T-cell (primary cell): ENCODE data around the gene NPB. TPM values are rescaled to one million over a fixed set of nuclear protein-coding genes. Genes with fewer than 3 reads are reported as not detected.

Experiments
- ATAC-seq, 4 experiments: fragments of 200-7000 bp in 3 of 4; fragments of 150-1000 bp in 1 of 4; cut with Tn5 transposase; replicated peaks in 1 of 4; 1 replicate in 3 of 4; 2 replicates in 1 of 4; pipeline ENCODE4 v1.10.0; 2021; ENCODE audit warnings: moderate library complexity in 3 of 4, mild to moderate bottlenecking in 2 of 4, moderate number of reproducible peaks in 1 of 4
- CTCF ChIA-PET, 2 donors: fragments of 300-600 bp; sonication (Branson Sonifier 250); formaldehyde crosslinking; loops; one replicate each; lab custom pipeline; 2022; ENCODE audit warnings: antibody characterized with exemption in 2 of 2; lab: Charles Lee
- POLR2A ChIA-PET, 2 donors: fragments of 300-600 bp; sonication (Branson Sonifier 250); formaldehyde crosslinking; loops; one replicate each; lab custom pipeline; 2022; ENCODE audit warnings: antibody characterized with exemption in 2 of 2; lab: Charles Lee
- DNase-seq, 35 experiments: peaks; one replicate each; pipeline versions ENCODE4 v3.0.0 to v3.0.0-alpha.2; 2013 to 2023
- H3K27ac ChIP-seq: one replicate; pipeline ENCODE4 v1.5.1; 2013; ENCODE audit warnings: low read length
- H3K27me3 ChIP-seq, 2 experiments: replicated peaks in 1 of 2; 1 replicate in 1 of 2; 2 replicates in 1 of 2; pipeline versions ENCODE4 v1.6.1 to v1.7.0; 2013; ENCODE audit warnings: low read length in 1 of 2, mixed read lengths in 1 of 2; ENCODE audit not compliant: control insufficient read depth in 2 of 2, insufficient read depth in 2 of 2; ENCODE audit errors: extremely low read depth in 1 of 2
- H3K36me3 ChIP-seq, 2 donors: 1 replicate in 1 of 2; 2 replicates in 1 of 2; pipeline versions ENCODE4 v1.6.1 to v1.7.0; 2013; ENCODE audit warnings: low read length in 1 of 2; ENCODE audit not compliant: control insufficient read depth in 2 of 2, insufficient read depth in 1 of 2; ENCODE audit errors: extremely low read depth in 1 of 2
- H3K4me1 ChIP-seq, 2 experiments: 1 replicate in 1 of 2; 2 replicates in 1 of 2; pipeline versions ENCODE4 v1.6.1 to v1.7.0; 2013; ENCODE audit warnings: low read length in 2 of 2, mixed read lengths in 1 of 2; ENCODE audit not compliant: insufficient read depth in 2 of 2, control insufficient read depth in 1 of 2; ENCODE audit errors: extremely low read depth in 1 of 2
- H3K4me3 ChIP-seq, 2 donors: 1 replicate in 1 of 2; 2 replicates in 1 of 2; pipeline versions ENCODE4 v1.5.1 to v1.7.0; 2013; ENCODE audit warnings: mild to moderate bottlenecking in 2 of 2, low read length in 1 of 2, moderate library complexity in 1 of 2; ENCODE audit not compliant: control insufficient read depth in 1 of 2; ENCODE audit errors: extremely low read depth in 1 of 2
- H3K9me3 ChIP-seq: 2 replicates; pipeline ENCODE4 v1.7.0; 2013
- H3K27ac Mint-ChIP-seq, 2 donors: one replicate each; pipeline ENCODE4 v1.8.0; 2020 to 2021; ENCODE audit warnings: mild to moderate bottlenecking in 2 of 2, mixed read lengths in 2 of 2
- H3K27me3 Mint-ChIP-seq, 2 donors: one replicate each; pipeline ENCODE4 v1.8.0; 2021 to 2022; ENCODE audit warnings: mixed read lengths in 2 of 2
- H3K36me3 Mint-ChIP-seq: one replicate; pipeline ENCODE4 v1.8.0; 2021; ENCODE audit warnings: mixed read lengths
- H3K4me1 Mint-ChIP-seq, 3 donors: one replicate each; pipeline ENCODE4 v1.8.0; 2020 to 2022; ENCODE audit warnings: mixed read lengths in 3 of 3, mild to moderate bottlenecking in 1 of 3
- H3K4me3 Mint-ChIP-seq, 3 donors: one replicate each; pipeline ENCODE4 v1.8.0; 2020 to 2022; ENCODE audit warnings: mild to moderate bottlenecking in 3 of 3, mixed read lengths in 3 of 3, moderate library complexity in 3 of 3
- H3K9me3 Mint-ChIP-seq, 3 donors: one replicate each; pipeline ENCODE4 v1.8.0; 2020 to 2022; ENCODE audit warnings: mixed read lengths in 3 of 3
- WGBS: methylation state at CpG from one replicate; pipeline ENCODE4 v1.1.5; 2013; ENCODE audit warnings: missing lambda C conversion rate; ENCODE audit not compliant: insufficient coverage; 5-methylcytosine and 5-hydroxymethylcytosine counted together
- total RNA-seq, 35 experiments: library from RNA in 6 of 35; stranded (reverse) in 6 of 35; fragments of 120-200 nt in 1 of 35; gene quantifications; one replicate each; pipeline versions ENCODE4 v1.2.1 to v1.2.4 and lab custom pipeline; 2013 to 2026

The NPB gene
- total RNA-seq, 5 donors from 2014 or later (not counting 1 experiment from before 2014, with no cell fraction given) = 0.16 to 0.51 (median 0.41) TPM

- no peak overlapping the region for H3K27ac Mint-ChIP-seq
- ChIA-PET CTCF (no interaction called here), POLR2A (no interaction called here)
- no peak overlapping the region for H3K4me3 ChIP-seq
- H3K27ac ChIP-seq = no peak overlapping the region
- peaks cover 0 to 18% of the 10 kb centered on the region in 2 experiments for H3K4me1 ChIP-seq
- ATAC-seq = no peak
- WGBS = 98% methylated on average over 19 of the region's 22 CpGs
- H3K9me3 Mint-ChIP-seq = no peaks in the 10 kb centered on the region
- peaks cover 6 to 8% (median 6%) of the 10 kb centered on the region in 3 donors for H3K4me1 Mint-ChIP-seq
- H3K36me3 ChIP-seq = peaks cover 9 to 37% of the 10 kb centered on the region in 2 donors
- no peaks in the 10 kb centered on the region for H3K9me3 ChIP-seq
- peaks cover 8 to 14% of the 10 kb centered on the region in 2 donors for H3K27me3 Mint-ChIP-seq
- H3K4me3 Mint-ChIP-seq = no peak overlapping the region
- H3K27me3 ChIP-seq = peaks cover 0 to 23% of the 10 kb centered on the region in 2 experiments
- DNase-seq = no peak
- peaks cover 26% of the 10 kb centered on the region for H3K36me3 Mint-ChIP-seq
These were observed 2.4 kb upstream of the NPB start for GRCh38 chr17:81899514-81900166.

DNA sequence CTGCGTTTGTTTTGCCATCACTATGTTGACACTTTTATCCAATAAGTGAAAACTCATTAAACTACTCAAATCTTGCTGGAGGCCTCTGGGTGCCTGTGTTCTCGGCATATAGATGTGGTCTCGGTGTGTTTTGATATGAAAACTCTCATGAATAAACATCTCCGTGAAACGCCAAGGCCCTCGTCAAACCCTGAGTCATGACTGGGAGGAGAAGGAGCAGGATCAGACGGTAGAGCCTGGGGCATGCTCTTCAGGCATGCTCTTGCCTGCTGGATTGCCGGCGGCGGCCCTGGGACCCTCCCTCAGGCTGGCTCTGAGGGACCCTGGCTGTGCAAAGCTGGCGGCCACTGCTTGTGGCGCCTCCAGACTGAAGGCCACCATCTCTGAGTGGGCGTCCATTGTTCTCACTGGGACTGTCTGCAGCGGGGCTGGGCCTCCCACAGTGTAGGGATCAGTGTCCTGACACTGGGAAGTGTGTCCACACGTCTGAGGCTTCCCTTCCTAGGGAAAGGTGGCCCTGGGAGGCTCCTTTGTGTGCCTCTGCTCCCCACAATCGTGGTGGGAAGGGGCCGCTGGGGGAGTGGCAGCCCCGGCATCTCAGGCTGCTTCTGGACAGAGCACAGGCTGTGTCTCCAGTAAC lies 1.7 kb upstream of the NPB start:
- Mint-ChIP-seq H3K4me3 (peak overlapping the region in 1 of 3 donors; percentile 57), H3K27me3 (peaks cover 8 to 14% of the 10 kb centered on the region in 2 donors), H3K27ac (no peak overlapping the region), H3K36me3 (peaks cover 24% of the 10 kb centered on the region), H3K9me3 (no peaks in the 10 kb centered on the region), H3K4me1 (peaks cover 6 to 8% (median 6%) of the 10 kb centered on the region in 3 donors)
- H3K27ac ChIP-seq = no peak overlapping the region
- CTCF ChIA-PET = no interaction called here
- H3K36me3 ChIP-seq = peaks cover 10 to 40% of the 10 kb centered on the region in 2 donors
- DNase-seq (no peak), ATAC-seq (no peak)
- WGBS = 88% methylated on average over 14 of the region's 18 CpGs
- no peaks in the 10 kb centered on the region for H3K9me3 ChIP-seq
- H3K27me3 ChIP-seq = peaks cover 0 to 23% of the 10 kb centered on the region in 2 experiments
- H3K4me3 ChIP-seq = no peak overlapping the region
- H3K4me1 ChIP-seq = peaks cover 0 to 18% of the 10 kb centered on the region in 2 experiments
- POLR2A ChIA-PET = no interaction called here

DNA sequence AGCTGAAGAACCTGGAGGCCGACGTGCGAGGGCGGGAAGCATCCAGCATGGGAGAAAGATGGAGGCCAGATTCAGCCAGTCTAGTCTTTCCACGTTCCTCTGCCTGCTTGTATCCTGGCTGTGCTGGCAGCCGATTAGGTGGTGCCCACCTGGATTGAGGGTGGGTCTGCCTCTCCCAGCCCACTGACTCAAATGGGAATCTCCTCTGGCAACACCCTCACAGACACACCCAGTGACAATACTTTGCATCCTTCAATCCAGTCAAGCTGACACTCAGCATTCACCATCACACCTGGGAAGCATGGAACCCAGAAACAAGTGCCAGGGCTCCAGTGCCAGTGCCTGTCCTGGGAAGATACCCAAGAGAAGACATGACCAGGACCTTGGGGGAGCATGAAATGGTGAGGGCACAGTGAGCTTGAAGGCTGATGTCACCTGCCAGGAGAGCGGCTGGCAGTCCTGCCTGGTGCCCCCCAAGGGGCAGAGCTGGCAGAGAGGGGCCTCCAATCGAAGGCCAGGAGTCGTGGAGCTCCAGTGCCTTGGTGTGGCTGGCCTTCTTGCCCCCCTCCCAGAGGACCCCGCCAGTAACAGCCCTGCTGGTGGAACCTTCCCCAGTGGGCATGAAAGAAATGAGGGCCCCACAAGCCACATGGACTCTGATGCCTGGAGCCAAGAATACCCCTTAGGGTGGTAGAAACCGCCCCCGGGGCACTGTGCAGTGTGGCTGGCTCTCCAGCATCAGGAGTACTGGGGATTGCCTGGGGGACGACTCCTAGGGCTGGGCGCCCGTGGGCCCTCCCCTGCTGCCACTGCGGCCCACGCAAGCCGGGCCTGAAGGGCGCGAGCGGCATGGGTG lies 643 bp upstream of the NPB start:
- WGBS = 34% methylated on average over 13 of the region's 21 CpGs

DNA sequence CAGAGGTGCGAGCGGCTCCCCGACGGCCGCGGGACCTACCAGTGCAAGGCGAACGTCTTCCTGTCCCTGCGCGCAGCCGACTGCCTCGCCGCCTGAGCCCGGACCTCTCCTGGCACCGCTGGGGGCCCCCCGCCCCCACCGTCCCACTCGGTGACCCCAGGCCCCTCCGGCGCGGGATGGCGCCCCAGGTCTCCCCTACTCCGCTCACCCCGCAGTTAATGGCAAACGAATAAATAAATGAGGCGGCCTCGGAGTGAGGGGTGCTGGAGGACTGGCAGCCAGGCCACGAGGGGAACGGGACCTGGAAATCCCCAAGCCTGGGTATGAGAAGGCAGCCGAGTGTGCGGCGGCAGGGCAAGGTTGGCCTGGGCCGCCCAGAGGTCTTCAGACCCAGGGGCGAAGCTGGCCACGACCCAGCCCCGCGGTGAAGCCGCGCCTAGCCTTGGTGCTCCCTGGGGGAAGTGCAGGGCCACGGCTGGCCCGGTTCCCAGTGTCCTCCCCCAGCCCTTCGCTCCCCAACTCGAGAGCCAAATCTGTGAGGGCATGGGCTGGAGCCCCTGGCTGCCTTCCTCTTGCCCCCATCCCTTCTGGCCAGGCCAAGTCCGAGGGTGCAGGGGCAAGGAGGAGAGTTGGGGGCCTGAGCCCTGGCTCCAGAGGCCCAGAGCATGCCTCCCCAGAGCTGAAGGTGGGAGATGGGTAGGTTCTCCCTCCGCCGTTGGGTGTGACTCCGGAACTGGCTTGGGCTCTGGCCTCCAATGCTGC lies 796 bp downstream of the NPB start:
- ChIA-PET POLR2A (interaction anchor here in 1 of 2 donors (0.5 kb wide), 1 partner anchor 515 kb away, joined by 4 read pairs; no protein-coding TSS in a partner anchor), CTCF (no interaction called here)
- peaks cover 0 to 18% of the 10 kb centered on the region in 2 experiments for H3K4me1 ChIP-seq
- no peak overlapping the region for H3K27ac ChIP-seq
- Mint-ChIP-seq H3K36me3 (peaks cover 18% of the 10 kb centered on the region), H3K4me3 (peak overlapping the region in 1 of 3 donors; percentile 22), H3K27ac (no peak overlapping the region), H3K9me3 (no peaks in the 10 kb centered on the region), H3K4me1 (peaks cover 6 to 8% (median 6%) of the 10 kb centered on the region in 3 donors), H3K27me3 (peaks cover 8 to 14% of the 10 kb centered on the region in 2 donors)
- no peaks in the 10 kb centered on the region for H3K9me3 ChIP-seq
- no peak overlapping the region for H3K4me3 ChIP-seq
- H3K27me3 ChIP-seq = peaks cover 0 to 23% of the 10 kb centered on the region in 2 experiments
- H3K36me3 ChIP-seq = peaks cover 24 to 48% of the 10 kb centered on the region in 2 donors
- DNase-seq (no peak), ATAC-seq (peak; percentile 44 to 47 (median 46))
- WGBS = 44% methylated on average over 43 of the region's 47 CpGs

More for the DNA sequence above, 643 bp upstream of the NPB start:
- H3K36me3 Mint-ChIP-seq = peaks cover 20% of the 10 kb centered on the region
- Histone ChIP-seq H3K36me3 (peaks cover 17 to 39% of the 10 kb centered on the region in 2 donors), H3K4me1 (peaks cover 0 to 18% of the 10 kb centered on the region in 2 experiments), H3K4me3 (peak overlapping the region in 1 of 2 donors; percentile 3), H3K27me3 (peaks cover 0 to 23% of the 10 kb centered on the region in 2 experiments), H3K9me3 (no peaks in the 10 kb centered on the region), H3K27ac (no peak overlapping the region)
- peak overlapping the region; percentile 7 to 57 (median 9) for H3K4me3 Mint-ChIP-seq
- ChIA-PET CTCF (no interaction called here), POLR2A (no interaction called here)
- H3K4me1 Mint-ChIP-seq = peaks cover 6 to 8% (median 6%) of the 10 kb centered on the region in 3 donors
- peaks cover 8 to 14% of the 10 kb centered on the region in 2 donors for H3K27me3 Mint-ChIP-seq
- no peak overlapping the region for H3K27ac Mint-ChIP-seq
- DNase-seq (no peak), ATAC-seq (peak in 3 of 4 experiments; percentile 4 to 32 (median 4))
- H3K9me3 Mint-ChIP-seq = no peaks in the 10 kb centered on the region

GRCh38 chr17:81903415-81903831 lies 1.4 kb downstream of the NPB start:
- H3K4me3 ChIP-seq = no peak overlapping the region
- H3K9me3 ChIP-seq = no peaks in the 10 kb centered on the region
- no peaks in the 10 kb centered on the region for H3K9me3 Mint-ChIP-seq
- H3K4me1 ChIP-seq = peaks cover 0 to 18% of the 10 kb centered on the region in 2 experiments
- peaks cover 8 to 14% of the 10 kb centered on the region in 2 donors for H3K27me3 Mint-ChIP-seq
- peak overlapping the region in 1 of 3 donors; percentile 13 for H3K4me3 Mint-ChIP-seq
- no peak overlapping the region for H3K27ac ChIP-seq
- peaks cover 0 to 23% of the 10 kb centered on the region in 2 experiments for H3K27me3 ChIP-seq
- WGBS = 88% methylated on average over 10 of the region's 10 CpGs
- DNase-seq (no peak), ATAC-seq (no peak)
- POLR2A ChIA-PET = interaction anchor here in 1 of 2 donors (0.5 kb wide), 1 partner anchor 514 kb away, joined by 4 read pairs; no protein-coding TSS in a partner anchor
- H3K4me1 Mint-ChIP-seq = peaks cover 6 to 8% (median 6%) of the 10 kb centered on the region in 3 donors
- H3K36me3 ChIP-seq = peaks cover 29 to 49% of the 10 kb centered on the region in 2 donors
- peaks cover 14% of the 10 kb centered on the region for H3K36me3 Mint-ChIP-seq
- no peak overlapping the region for H3K27ac Mint-ChIP-seq
- CTCF ChIA-PET = no interaction called here
